DMS79 treated with DMSO at 0.1 percent for 48 hours (cell line): ENCODE data around the gene PTP4A1.
A peak's percentile ranks its signal among the peaks of the same experiment; 100 is the strongest.
"Not testable (repeated sequence)": the region's sequence is repeated elsewhere in the genome, so short reads cannot be mapped to it uniquely, and the experiment has no call there.

ENCODE experiments used
- DNase-seq: peaks from one replicate; lab custom pipeline; 2025; lab: John Stamatoyannopoulos, UW

The PTP4A1 gene

DNA sequence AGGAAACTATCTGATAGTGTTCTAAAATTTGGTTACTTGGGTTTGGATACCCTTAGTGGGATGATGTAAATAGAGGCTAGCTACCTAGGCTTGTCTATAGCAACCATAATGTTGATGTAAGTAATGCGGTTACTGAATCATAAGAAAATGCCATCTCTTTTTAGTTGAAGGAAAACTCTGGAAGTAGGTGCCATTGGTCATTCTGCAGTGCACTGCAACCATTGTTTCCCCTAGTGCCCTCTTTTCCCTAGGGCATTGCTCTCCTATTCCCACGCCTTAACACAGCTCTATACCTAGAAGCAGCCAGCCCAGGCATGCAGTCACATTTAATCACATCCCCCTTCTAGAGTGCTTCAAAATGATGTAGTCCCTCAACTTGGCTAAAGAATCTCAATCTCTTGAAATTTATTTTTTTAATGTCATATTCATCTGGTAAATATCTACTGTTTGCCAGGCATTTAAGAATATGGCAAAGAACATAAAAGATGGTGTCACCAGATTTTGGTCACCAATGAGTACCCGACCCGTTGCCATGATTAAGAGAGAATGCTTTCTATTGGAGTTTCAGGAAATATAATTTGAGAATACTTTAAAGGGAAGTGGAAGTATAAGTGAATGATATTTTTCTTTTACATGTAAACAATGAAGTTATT is 10.4 kb downstream of the PTP4A1 start:
- no peak for DNase-seq

- no peak for DNase-seq
These were observed 11.8 kb downstream of the PTP4A1 start for GRCh38 chr6:63584125-63584514.

- DNase-seq: no peak
These were observed 12.3 kb downstream of the PTP4A1 start for GRCh38 chr6:63584566-63584965.

- DNase-seq: not testable (repeated sequence)
These were observed 13.4 kb downstream of the PTP4A1 start for GRCh38 chr6:63585652-63586051.

DNA sequence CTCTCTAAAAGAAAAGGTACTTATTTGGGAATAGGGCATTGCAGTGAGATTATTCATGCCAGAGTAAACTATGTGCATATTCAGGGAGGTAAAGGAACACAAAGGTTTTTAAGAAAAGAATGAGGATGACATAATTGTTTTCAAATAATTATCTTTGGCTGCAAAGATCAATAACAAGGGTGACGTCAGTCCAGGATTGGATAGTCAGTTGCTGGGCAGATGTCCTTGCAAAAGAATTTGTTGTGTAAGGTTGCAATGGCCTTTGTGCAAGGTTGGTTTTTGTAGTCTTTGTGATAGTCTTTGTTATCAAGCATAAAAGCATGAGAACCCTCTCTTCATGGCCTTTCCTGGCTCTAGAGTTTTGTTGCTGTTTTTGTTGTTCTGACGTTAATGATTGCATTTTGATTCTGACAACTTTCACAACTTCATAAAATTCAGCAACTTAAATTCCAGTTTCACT is 17.7 kb downstream of the PTP4A1 start:
- no peak for DNase-seq

DNA sequence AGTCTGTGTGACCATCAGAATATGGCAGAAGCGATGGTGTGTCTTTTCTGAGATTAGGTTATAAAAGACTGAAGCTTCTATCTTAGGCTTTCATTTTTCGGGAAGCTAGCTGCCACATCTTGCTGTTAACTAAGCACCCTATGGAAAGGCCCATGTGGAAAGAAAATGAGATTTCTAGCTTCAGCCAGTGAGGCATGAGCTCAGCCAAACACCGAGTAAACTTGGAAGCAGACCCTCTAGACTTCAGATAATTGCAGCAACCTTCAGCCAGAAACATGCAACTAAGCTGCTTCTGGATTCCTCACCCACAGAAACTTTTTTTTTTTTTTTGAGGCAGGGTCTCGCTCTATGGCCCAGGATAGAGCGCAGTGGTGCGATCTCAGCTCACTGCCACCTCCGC is 20.6 kb downstream of the PTP4A1 start:
- DNase-seq: no peak

GRCh38 chr6:63597141-63598048 is 25.1 kb downstream of the PTP4A1 start:
- DNase-seq: peak; percentile 24

- DNase-seq: peak; percentile 81
These were observed 26.1 kb downstream of the PTP4A1 start for GRCh38 chr6:63598049-63599036.

DNA sequence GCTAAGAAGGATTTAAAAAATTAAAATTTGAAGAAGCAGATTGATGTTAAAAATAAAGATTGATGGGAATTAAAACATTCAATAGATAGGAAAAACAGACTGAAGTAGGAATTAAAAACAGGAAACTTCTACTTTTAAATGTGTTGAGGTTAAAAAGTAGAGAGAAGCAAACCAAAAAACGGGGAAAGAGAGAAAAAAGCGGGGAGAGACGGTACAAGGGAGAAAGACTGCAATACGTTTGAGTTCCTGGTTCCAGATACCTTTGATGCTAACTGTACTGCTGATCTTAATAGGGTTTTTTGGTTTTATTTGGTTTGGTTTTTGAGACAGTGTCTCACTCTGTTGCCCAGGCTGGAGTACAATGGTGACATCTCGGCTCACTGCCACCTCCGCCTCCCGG is 27.0 kb downstream of the PTP4A1 start:
- no peak for DNase-seq

- no peak for DNase-seq
These were observed 27.9 kb downstream of the PTP4A1 start for GRCh38 chr6:63600136-63600535.

DNA sequence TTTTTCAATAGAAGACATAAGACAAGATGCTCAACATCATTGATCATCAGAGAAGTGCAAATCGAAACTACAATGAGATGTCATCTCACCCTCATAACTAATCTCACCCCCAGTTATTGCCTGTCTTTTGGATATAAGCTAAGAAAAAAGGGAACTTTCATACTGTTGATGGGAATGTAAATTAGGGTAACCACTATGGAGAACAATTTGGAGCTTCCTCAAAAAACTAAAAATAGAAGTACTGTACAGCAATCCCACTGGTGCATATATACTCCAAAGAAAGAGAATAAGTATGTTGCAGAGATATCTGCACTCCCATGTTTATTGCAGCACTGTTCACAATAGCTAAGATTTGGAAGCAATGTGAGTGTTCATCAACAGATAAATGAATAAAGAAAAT is 37.0 kb downstream of the PTP4A1 start:
- DNase-seq: no peak

DNA sequence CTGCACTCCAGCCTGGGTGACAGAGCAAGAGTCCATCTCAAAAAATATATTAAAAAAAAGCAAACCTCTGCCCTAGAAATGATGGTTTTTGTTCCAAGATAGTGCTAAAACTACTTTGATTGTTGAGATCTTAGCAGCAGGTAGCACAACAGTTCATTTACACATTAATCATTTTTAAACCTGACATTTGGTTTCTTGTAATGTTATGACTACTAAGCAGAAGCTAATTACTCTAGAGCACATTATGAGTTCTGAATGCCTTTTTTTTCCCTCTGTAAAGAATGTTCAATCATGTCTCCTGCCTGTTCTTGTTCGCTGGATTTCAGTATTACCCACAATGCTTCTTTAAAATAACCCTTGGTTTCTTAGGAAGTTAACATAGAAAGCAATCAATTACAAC is 38.7 kb downstream of the PTP4A1 start:
- no peak for DNase-seq

DNA sequence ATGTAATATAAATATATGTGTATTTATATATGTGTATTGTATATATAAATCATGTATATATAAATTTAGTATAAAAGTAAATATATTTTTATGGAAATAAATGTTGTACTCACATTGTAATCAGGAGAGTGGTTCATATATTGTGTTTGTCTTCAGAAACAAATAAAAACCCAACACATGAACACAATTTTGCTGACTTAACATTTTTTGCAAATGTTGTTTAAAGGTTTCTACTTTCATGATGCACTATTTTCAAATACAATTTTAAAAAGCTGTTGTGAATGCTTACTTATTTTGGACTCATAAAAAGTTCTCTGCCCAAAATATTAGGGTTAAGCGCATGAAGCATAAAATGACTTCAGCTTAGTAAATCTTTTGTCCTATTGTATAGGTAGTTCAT is 39.3 kb downstream of the PTP4A1 start:
- no peak for DNase-seq

- no peak for DNase-seq
These were observed 43.3 kb downstream of the PTP4A1 start for GRCh38 chr6:63615590-63615989.
